Activated CD4-positive, alpha-beta T cell treated with anti-CD3 and anti-CD28 coated beads, Interleukin-2, amount 50 U/mL, for 24 hours (primary cell): ENCODE measurements around the gene FBXO34.

Experiments
- DNase-seq, 2 donors: peaks; one replicate each; pipeline ENCODE4 v3.0.0-alpha.2; 2020; ENCODE audit warnings: low read depth in 1 of 2, low spot score in 1 of 2

FBXO34 gene

DNA sequence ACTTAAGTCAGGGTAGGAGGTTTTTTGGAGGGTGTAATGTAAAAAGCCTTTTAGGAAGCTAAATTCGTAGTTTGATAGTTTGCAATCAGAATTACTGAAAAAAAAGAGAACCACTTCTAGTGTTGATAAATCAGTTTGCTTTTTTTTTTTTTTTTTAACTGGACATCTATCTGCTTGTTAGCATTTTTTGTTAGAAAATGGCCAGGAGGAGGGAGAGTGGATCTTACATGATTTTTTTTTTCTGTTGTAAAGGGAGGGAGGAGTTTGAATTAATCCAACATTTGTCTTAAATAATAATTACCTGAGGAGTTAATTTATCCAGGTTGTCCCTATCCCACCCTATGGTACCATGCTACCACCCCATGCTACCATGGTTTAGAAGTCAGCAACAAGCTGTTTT, 1.2 kb downstream of the FBXO34 start:
- DNase-seq: no peak

DNA sequence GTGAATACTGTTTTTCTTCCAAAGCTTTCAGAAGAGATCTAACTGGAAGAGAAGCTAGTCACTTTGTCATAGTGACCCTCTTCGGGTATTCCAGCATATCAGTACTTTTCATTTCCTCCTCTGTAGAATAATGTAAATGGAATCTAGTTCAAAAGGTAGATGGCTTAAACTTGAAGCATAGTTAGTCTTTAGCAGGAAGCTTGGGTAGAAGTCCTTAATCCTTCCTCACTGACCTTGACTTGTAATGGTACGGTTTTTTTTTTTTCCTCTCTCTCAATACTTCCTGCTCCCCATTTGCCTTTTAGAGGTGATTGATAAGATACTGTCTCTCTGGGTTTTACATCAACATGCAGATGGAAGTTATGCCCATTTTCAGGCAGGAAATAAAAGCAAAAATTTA, 1.7 kb downstream of the FBXO34 start:
- no peak for DNase-seq

DNA sequence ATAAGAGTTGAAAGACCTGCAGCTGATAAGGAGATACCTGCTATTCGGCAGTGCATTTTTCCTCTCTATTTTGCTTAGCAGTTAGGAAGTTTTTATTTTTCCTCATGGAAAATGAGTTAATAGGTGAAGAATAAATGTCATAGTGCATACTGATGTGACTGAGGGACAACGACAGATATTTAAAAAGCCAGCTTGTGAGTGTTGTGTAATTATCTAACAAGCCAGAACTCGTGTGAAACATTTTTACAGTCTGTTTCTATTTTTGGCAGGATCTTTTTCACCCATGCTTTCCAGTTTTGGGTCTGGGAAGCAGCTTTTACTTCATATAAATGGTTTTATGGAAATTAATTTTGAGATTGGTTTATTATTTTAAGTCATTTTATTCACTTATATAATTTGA, 2.9 kb downstream of the FBXO34 start:
- DNase-seq: no peak

DNA sequence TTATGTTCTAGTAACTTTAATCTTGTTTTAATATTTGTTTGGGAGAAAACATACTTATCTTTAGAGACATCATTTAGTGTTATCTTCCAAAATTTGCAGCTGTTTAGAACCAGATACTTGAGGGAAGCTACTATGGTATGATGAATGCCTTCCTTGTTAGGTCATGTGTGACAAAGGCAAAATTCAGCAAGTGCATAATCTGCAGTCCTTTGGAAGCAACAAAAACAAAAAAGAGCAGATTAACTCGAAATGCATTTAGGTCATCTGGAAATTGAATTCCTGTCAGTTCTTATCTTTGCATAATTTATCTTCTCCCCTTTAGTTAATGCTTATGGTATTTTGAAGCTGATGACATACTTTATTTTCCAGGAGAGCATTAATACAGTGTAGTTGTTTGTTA, 3.5 kb downstream of the FBXO34 start:
- DNase-seq: no peak

DNA sequence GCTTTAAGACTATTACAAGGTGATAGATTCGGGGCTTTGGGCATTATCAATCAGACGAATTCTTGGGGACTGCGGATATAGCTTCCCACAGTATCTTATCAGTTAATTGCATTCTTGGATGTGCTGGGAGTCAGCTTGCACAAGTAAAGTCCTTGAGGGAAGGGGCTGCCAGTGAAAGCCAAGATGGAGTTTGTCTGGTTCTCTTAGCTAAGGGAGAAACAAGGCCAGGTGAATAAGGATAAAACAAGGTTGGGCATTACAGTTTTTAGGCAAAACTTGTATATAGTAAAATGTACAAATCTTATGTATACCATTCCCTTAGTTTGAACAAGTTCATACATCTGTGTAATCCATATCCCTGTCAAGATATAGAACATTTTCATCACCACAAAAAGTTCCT, 5.5 kb downstream of the FBXO34 start:
- no peak for DNase-seq

DNA sequence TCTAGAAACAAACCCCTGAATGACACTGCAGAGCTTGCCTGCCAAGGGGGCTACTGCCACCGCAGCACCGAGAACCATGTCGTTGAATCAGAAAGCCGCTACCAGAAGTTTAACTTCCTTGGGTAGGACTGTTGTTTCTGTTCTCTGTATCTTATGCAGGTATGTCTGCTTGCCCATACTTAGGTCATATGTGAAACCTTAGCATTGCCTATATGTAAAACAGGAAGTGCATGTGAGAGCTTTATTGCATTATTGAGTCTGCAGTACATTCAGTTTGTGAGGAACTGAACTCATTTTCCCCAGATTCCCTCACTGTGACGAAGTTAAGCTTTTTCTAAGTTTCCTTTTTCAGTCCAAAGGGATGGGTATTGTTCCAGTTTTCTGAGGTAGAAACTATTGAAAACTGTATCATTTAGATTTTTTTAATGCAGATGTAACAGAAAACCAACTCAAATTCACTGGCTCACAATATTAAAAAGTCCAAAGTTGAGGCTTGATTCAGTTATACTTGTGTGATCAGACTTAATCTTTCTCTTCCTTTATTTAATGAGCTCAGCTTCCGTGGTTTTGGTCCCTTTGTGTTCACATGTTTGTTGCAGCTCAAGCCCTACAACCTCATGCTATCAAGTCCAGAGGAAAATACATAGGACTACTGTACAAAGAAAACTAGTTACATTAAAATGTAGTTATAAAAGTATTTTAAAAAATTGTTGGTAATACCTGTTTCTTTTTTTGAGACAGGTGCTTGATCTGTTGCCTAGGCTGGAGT, 6.9 kb downstream of the FBXO34 start:
- DNase-seq: peak in 1 of 2 donors; percentile 2

DNA sequence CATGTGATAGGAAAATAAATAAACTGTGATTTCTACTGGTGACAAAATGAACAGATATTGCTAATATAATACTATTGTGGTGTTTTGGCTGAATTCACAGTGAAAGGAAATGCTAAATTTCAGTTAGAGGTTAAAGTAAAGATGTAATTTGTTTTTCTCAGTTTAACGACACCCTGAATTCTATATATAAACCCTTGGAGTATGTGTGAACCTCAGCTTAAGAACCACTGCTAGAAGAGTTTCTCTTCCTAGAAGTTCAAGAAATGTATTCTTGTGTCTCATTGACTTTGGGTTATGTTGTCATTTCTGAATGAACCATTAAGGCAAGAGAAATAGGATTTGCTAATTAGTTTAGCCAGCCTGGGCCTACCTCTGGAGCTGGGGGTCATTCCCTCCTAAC, 8.2 kb downstream of the FBXO34 start:
- no peak for DNase-seq

DNA sequence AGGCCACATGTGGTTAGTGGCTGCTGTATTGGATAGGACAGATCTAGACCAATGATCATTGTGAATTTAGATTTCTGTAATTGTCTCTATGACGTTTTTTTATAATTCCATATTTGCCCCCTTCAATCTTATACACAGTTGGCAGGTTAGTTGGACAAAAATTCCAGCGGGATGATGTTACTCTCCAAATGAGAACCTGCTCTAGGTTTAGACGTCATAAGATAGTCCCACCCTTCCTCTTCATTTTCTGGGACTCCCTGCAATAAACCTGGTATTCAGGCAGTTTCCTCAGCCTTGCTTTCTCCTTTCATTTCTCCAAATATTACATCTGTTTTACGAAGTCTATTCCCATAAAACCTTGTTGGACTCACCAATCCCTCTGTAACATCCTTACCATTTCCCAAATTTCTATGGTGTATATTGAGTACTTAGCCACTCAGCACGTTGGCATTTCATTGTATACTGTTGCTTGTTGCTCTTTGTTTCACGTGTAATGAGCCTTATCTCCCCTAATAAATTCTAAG, 10.2 kb downstream of the FBXO34 start:
- DNase-seq: no peak

DNA sequence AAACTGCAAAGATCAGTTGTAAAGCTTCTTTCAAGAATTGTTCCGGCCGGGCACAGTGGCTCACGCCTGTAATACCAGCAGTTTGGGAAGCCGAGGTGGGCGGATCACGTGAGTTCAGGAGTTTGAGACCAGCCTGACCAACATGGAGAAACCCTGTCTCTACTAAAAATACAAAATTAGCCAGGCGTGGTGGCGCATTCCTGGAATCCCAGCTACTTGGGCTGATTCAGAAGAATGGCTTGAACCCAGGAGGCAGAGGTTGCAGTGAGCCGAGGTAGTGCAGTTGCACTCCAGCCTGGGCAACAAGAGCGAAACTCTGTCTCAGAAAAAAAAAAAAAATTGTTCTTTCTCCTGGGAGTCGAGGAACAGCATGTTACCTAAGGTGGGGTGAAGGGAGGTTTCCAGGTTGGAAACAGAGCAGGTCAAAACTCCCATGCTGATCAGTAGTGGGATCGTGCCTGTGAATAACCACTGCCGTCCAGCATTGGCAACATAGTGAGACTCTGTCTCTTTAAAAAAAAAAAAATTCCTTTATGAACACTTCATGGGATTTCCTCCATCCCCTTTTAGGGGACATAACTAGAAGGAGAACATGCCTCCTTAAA, 13.9 kb downstream of the FBXO34 start:
- DNase-seq: no peak

DNA sequence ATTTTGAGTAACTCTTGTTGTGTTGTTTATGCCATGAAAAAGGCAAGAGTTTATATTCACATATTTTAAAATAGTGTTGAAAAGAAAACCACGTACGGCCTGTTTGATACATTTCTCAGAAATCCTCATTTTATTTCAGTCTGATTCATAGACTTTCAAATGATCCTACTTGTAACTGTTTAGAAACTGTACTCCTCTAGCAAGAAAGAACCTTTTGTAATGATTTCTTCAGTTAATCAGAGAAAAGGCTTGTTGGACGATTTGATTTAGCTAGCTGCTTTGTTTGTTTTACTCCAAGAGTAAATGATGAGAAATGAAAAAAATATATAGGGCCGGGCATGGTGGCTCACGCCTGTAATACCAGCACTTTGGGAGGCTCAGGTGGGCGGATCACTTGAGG, 17.2 kb downstream of the FBXO34 start:
- DNase-seq: no peak

DNA sequence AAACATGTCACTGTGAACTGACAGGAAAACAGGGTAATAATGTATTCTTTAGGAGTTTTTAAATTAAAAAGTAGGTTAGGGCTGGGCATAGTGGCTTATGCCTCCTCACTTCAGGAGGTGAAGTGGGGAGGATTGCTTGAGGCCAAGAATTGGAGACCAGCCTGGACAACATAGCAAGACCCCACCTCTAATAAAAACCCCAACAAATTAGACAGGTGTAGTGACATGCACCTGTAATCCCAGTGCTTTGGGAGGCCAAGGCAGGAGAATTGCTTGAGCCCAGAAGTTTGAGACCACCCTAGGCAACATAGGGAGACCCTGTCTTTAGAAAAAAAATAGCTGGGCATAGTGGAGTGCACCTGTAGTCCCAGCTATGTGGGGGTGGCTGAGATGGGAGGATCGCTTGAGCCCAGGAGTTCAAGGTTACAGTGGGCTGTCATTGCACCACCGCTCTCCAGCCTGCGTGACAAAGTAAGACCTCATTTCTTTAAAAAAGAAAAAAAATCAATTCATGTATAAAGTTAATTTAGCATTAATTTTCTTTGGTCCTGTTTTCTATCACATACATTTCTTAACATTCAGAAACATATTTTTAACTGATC, 20.4 kb downstream of the FBXO34 start:
- DNase-seq: no peak

DNA sequence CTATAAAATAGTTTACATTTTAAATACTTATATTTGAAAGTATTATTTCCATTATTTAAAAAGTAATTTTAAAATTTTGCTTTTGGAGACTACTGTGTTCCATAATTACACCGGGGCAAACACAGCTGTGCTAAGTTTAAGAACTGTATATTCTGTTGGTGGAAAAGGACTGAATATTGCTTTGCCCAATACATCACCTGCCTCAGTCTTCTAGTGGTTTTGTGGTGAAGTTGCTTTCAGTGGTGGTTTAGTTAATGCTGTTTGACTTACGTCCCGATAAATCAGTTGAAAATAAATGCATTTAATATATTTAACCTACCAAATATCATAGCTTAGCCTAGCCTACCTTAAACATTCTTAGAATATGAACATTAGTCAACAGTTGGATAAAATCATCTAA, 23.4 kb downstream of the FBXO34 start:
- DNase-seq: no peak

DNA sequence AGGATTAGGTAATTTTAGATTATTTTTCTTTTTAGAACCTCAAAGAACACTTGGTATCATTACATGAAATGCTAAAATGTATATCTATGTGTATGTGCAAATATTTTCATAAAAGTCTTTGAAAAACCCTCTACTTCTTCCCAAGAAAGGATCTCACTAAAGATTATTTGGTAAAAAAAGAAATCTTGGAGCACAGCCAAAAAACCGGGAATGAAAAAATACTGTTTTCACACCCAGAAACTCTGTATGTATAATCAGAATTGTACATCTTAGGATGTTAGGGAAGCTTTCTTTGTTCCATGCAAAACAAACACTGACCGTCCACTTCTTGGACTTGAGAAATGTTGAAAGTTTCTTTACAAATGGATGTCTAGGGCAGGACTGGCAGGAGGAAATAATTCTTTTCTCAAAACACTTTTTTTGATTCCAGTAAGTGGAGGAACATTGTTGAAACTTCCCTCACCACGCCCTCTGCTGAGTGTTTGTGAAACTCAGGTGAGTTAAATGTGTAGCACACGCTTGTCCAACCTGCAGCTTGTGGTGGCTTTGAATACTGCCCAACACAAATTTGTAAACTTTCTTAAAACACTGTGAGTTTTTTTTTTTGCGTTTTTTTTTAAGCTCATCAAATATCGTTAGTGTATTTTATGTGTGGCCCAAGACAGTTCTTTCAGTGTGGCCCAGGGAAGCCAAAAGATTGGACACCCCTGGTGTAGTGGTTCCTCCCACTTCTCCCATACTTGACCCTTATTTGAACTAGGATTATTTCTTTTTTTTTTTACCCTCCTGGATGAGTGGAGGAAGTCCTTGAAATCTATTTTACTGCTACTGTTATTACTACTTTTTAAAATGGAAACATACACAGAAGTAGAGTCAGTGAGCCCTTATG, 26.6 kb downstream of the FBXO34 start:
- no peak for DNase-seq

DNA sequence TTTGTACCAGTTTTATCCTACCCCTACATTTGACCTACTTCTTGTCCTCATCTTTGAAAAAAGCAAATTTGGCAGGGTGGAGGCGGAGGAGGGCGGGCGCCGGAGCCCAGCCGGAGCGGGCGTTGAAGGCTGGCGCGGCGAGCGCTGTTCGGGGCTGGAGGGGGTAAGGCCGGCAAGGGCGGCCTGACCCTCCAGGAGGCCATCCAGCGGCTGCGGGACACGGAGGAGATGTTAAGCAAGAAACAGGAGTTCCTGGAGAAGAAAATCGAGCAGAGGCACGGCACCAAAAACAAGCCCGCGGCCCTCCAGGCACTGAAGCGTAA, 27.2 kb downstream of the FBXO34 start:
- no peak for DNase-seq

DNA sequence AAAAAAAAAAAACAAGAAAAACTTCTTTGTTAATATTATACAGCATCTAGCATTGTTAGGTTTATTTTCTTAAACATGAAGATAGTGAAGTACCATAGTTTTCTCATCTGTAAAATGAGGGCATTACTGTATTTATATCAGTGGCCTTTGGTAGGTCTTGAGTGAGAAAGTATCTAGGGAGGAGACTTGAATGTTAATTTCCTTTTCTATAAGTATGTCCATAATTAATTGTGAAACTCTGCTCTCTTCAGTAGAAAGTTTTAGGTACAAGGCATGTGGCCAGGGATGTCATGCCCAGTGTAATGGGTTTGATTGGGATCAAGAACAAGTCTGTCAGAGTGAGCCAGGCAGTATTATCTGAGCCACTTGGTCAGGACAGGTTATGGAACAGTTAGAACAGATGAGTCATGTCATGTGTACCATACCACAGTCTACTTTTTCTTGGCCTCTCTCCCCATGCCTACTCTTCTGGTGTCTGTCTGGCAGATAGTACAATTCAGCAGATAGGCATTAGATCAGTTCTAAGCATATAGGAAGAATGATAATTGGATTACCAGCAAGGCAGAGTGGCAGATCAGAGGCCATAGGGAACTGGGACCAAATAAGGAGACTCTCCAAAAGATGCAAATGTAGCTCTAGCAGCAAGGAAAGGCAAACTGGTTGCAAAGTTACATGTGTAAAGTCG, 30.4 kb downstream of the FBXO34 start:
- no peak for DNase-seq

DNA sequence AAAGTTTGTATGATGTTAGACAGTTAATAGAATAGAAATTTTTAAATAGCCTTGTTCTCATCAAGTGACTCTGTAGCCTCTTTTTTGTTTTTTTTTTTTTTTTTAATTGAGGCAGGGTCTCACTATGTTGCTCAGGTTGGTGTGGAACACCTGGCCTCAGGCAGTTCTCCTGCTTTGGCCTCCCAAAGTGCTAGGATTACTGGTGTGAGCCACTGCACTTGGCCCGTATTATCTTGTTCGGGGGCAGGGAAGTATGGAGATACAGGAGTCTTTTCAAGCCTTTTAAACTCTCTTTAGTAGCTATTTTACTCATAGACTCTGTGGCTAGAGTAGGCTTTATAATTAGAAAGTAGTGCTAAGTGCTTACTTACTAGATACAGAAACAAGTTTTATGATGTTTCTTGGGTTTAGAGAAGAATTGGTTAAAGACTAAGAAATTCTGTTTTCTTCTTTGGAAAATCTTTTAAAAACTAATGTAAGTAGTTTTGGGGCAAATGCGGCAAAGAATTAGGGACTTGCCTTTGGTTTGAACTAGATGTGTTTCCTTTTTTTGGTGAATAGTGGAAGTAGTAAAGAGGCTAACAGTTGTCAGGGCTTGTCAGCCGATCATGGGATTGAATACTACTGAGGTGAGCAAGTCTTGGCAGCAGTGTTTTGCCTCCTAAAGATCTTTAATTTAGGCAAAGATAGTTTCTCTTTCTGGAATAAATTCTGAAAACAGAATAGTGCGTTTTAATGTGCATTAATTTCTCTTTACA, 31.3 kb downstream of the FBXO34 start:
- DNase-seq: no peak

DNA sequence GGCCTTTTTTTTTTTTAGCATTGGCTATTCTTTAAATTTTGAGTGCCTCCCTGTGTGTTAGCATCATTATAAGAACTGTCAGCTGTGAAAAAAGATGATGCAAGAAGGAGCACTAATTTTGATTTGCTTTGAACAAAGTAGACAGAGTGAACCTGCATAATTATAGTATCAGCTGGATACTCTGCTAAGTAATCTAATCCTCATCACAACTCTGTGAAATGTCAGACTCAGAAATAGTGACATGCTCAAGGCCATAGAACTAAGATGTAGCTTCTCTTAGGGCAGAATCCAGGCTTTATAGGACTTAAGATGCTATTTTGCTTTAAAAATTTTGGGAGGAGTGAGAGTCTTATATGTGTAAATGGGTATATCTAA, 31.9 kb downstream of the FBXO34 start:
- no peak for DNase-seq

DNA sequence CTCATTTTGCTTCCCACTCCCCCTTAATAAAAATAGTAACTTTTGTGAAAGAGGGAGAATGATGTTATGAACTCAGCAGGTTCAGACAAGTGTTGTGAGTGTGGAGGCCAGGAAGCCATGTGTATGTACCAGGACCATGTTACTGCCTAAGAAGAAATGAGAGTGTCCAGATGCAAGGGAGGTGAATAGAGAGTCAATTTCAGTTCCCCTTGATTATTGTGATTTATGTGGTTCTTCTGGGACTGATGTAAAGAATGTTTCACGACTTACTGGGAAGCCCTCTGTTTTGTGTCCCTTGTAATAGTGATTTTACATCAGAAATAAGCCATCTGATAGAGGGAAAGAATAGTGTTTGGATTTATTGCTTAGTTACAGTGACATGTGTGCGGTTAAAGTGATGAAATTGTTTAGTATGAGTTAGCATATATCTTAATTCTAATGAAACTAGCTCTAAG, 32.5 kb downstream of the FBXO34 start:
- DNase-seq: no peak

DNA sequence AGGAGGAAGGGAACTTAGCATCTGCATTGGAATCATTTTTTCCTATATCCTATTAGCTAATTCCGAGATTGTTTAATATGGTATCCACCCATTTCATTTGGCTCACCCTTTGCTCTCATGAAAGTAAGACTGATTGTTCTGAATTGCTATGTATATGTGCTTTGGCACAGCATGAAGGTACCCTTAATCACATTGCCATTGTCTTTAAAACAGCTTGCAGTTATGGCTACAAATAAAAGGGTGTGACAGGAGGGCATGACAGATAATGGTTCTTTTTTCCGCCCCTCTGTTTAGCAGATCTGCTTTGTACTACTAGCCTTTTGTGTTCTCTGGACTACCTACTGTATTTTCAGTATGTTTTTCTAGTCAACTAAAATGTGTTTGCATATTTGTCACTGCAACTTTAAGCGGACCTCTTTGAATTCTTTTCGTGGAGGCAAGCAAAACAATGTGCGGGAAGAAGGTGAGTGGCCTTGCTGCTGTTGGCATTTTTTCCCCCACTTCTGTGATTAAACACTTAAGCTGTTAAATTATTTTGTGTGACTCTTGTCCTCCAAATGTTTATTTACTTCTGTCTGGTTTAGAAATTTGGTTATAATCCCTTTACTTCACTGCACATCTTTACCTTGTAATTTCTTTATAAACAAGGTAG, 35.8 kb downstream of the FBXO34 start:
- no peak for DNase-seq

DNA sequence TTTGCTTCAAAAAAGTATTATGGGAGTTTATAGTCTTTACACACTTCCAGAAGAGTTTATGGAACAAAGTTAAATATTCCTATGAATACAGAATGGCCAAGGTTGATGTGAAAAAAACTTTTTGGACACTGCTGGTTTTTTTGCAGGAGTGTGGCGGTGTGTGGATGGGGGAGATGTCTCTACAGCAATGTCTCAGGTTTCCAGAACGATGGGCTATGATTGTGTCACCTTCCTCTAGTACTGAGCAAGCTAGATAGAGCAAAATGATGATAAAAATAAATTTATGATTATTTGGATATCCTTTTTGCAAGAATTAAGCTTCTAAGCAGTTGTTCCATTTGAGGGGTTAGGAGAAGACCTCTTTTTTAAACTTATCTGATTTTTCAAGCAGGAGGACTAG, 37.9 kb downstream of the FBXO34 start:
- no peak for DNase-seq
